ENCODE measurements around the gene COL5A1. TPM values are rescaled to one million over a fixed set of nuclear protein-coding genes. Genes with fewer than 3 reads are reported as not detected.

COL5A1 gene
- total and polyA plus RNA-seq, 2 experiments from 2014 or later = 2.5 to 13.1 TPM

- peaks cover 4% of the 10 kb centered on the region; the same call in 2 of the 3 replicates for H3K9me3 Mint-ChIP-seq
- H4K20me1 ChIP-seq (replicated peaks; ENCODE audit: insufficient read depth) = no peaks in the 10 kb centered on the region
These were observed 64.2 kb downstream of the COL5A1 start for GRCh38 chr9:134705786-134706185.

GRCh38 chr9:134706522-134706921 lies 64.9 kb downstream of the COL5A1 start:
- Histone ChIP-seq H3K4me2 (no peak overlapping the region), H3K27ac (ENCODE audit: low read depth) (no peak overlapping the region)
- no peak overlapping the region for H3K27ac Mint-ChIP-seq
- no peak for TF ChIP-seq NANOG (IDR thresholded peaks at IDR 0.05; ENCODE audit: borderline replicate concordance)
- no peak for TF ChIP-seq CTCF (conservative IDR thresholded peaks at IDR 0.05; ENCODE audit: low read depth in 2 of 2)
- TF ChIP-seq REST (IDR thresholded peaks at IDR 0.05; ENCODE audit: unreplicated experiment) = no peak
- TF ChIP-seq ZNF331 (CRISPR knock-in tag; IDR thresholded peaks at IDR 0.05; ENCODE audit: low read depth) = no peak
- no peak for TF ChIP-seq ZNF114 (CRISPR knock-in tag; IDR thresholded peaks at IDR 0.05)

More at GRCh38 chr9:134705786-134706185, 64.2 kb downstream of the COL5A1 start:
- H3K4me3 ChIP-seq = no peak overlapping the region
- ATAC-seq (no peak), DNase-seq (ENCODE audit: low spot score) (no peak)
- no peaks in the 10 kb centered on the region for H3K4me1 ChIP-seq (ENCODE audit: insufficient read depth)
- no peak overlapping the region for H3K27ac Mint-ChIP-seq
- peaks cover 5% of the 10 kb centered on the region for H3K27me3 Mint-ChIP-seq (ENCODE audit: insufficient read depth, low read depth, poor library complexity)
- TF ChIP-seq ZNF331 (CRISPR knock-in tag; IDR thresholded peaks at IDR 0.05; ENCODE audit: low read depth) (no peak), REST (IDR thresholded peaks at IDR 0.05; ENCODE audit: unreplicated experiment) (no peak)
- peaks cover 3% of the 10 kb centered on the region; the same call in 2 of the 3 replicates for H3K36me3 Mint-ChIP-seq (ENCODE audit: low read depth)
- no peak overlapping the region for H3K4me2 ChIP-seq
- no peaks in the 10 kb centered on the region for H3K9me2 ChIP-seq (ENCODE audit: insufficient read depth)
- H3K4me3 Mint-ChIP-seq = no peak overlapping the region
- H3K27ac ChIP-seq (ENCODE audit: low read depth) = no peak overlapping the region
- no peaks in the 10 kb centered on the region for H3K36me3 ChIP-seq (ENCODE audit: insufficient read depth)
- H3F3A ChIP-seq (replicated peaks; ENCODE audit: low read depth) = no peaks in the 10 kb centered on the region
- no peaks in the 10 kb centered on the region for H3K79me2 ChIP-seq (replicated peaks; ENCODE audit: insufficient read depth)
- H3K27me3 ChIP-seq (ENCODE audit: insufficient read depth) = no peaks in the 10 kb centered on the region
- H3K4me1 Mint-ChIP-seq = no peaks in the 10 kb centered on the region
- H2AFZ ChIP-seq = no peak overlapping the region

More at GRCh38 chr9:134706522-134706921, 64.9 kb downstream of the COL5A1 start:
- H3K36me3 ChIP-seq (ENCODE audit: insufficient read depth) = no peaks in the 10 kb centered on the region
- ATAC-seq (no peak), DNase-seq (ENCODE audit: low spot score) (no peak)
- H2AFZ ChIP-seq = no peak overlapping the region
- Mint-ChIP-seq H3K27me3 (ENCODE audit: insufficient read depth, low read depth, poor library complexity) (peaks cover 5% of the 10 kb centered on the region), H3K4me3 (no peak overlapping the region), H3K4me1 (no peaks in the 10 kb centered on the region), H3K36me3 (ENCODE audit: low read depth) (peaks cover 3% of the 10 kb centered on the region; the same call in 2 of the 3 replicates), H3K9me3 (peaks cover 4% of the 10 kb centered on the region; the same call in 2 of the 3 replicates)
- no peaks in the 10 kb centered on the region for H3F3A ChIP-seq (replicated peaks; ENCODE audit: low read depth)
- no peaks in the 10 kb centered on the region for H3K4me1 ChIP-seq (ENCODE audit: insufficient read depth)
- no peaks in the 10 kb centered on the region for H4K20me1 ChIP-seq (replicated peaks; ENCODE audit: insufficient read depth)
- no peak overlapping the region for H3K4me3 ChIP-seq
- H3K27me3 ChIP-seq (ENCODE audit: insufficient read depth) = no peaks in the 10 kb centered on the region
- no peaks in the 10 kb centered on the region for H3K9me2 ChIP-seq (ENCODE audit: insufficient read depth)
- H3K79me2 ChIP-seq (replicated peaks; ENCODE audit: insufficient read depth) = no peaks in the 10 kb centered on the region

Data from GM23338 (cell line).